CD14-positive monocyte (primary cell): ENCODE results near the gene FAM180A. TPM values are rescaled to one million over a fixed set of nuclear protein-coding genes. Genes with fewer than 3 reads are reported as not detected.

Source experiments
- DNase-seq, 3 donors: peaks; one replicate each; pipeline ENCODE4 v3.0.0-alpha.2; 2011 to 2022
- H2AFZ ChIP-seq: 2 replicates; pipeline ENCODE4 v1.6.0; 2012; ENCODE audit warnings: mild to moderate bottlenecking, low read depth, low read length, inconsistent platforms; ENCODE audit not compliant: insufficient read depth, poor library complexity, severe bottlenecking
- H3K27ac ChIP-seq, 2 donors: 1 replicate in 1 of 2; 2 replicates in 1 of 2; pipeline ENCODE4 v1.5.1; 2012 to 2013; ENCODE audit warnings: low read length in 2 of 2, control low read depth in 1 of 2, inconsistent platforms in 1 of 2, low read depth in 1 of 2, mild to moderate bottlenecking in 1 of 2
- H3K27me3 ChIP-seq, 2 donors: one replicate each; pipeline versions ENCODE4 v1.6.0 to v1.6.1; 2011 to 2013; ENCODE audit warnings: low read length in 2 of 2; ENCODE audit not compliant: control insufficient read depth in 2 of 2, insufficient read depth in 2 of 2
- H3K36me3 ChIP-seq, 2 donors: replicated peaks in 1 of 2; 1 replicate in 1 of 2; 2 replicates in 1 of 2; pipeline versions ENCODE4 v1.5.1 to v1.6.1; 2012 to 2013; ENCODE audit warnings: low read length in 2 of 2, control low read depth in 1 of 2, inconsistent platforms in 1 of 2, mild to moderate bottlenecking in 1 of 2; ENCODE audit not compliant: insufficient read depth in 2 of 2, control insufficient read depth in 1 of 2
- H3K4me1 ChIP-seq, 2 donors: 1 replicate in 1 of 2; 2 replicates in 1 of 2; pipeline versions ENCODE4 v1.5.1 to v1.6.1; 2012 to 2013; ENCODE audit warnings: low read length in 2 of 2, control low read depth in 1 of 2, inconsistent platforms in 1 of 2, mild to moderate bottlenecking in 1 of 2, moderate library complexity in 1 of 2; ENCODE audit not compliant: insufficient read depth in 2 of 2, control insufficient read depth in 1 of 2
- H3K4me2 ChIP-seq: replicated peaks from 2 replicates; pipeline ENCODE3; 2012; ENCODE audit warnings: low read length, moderate library complexity, mild to moderate bottlenecking; ENCODE audit not compliant: poor library complexity, severe bottlenecking; ENCODE audit errors: extremely low read depth
- H3K4me3 ChIP-seq, 3 experiments: fragments of 200-600 bp in 1 of 3; sonication (generic) in 1 of 3; replicated peaks in 1 of 3; 1 replicate in 2 of 3; 2 replicates in 1 of 3; pipeline ENCODE4 v1.5.1; 2011 to 2013; ENCODE audit warnings: low read length in 3 of 3, mild to moderate bottlenecking in 3 of 3, control low read depth in 2 of 3, low read depth in 2 of 3, inconsistent platforms in 1 of 3, moderate library complexity in 1 of 3
- H3K79me2 ChIP-seq: 2 replicates; pipeline ENCODE4 v1.6.0; 2012; ENCODE audit warnings: mild to moderate bottlenecking, control low read depth, inconsistent platforms, low read length, moderate library complexity; ENCODE audit not compliant: insufficient read depth
- H3K9ac ChIP-seq: 2 replicates; pipeline ENCODE4 v1.6.0; 2017; ENCODE audit warnings: low read length, mild to moderate bottlenecking; ENCODE audit not compliant: insufficient read depth, poor library complexity, severe bottlenecking
- H3K9me3 ChIP-seq, 2 donors: replicated peaks in 1 of 2; 1 replicate in 1 of 2; 2 replicates in 1 of 2; pipeline versions ENCODE4 v1.5.1 to v1.6.1; 2012 to 2013; ENCODE audit warnings: low read length in 2 of 2, control low read depth in 1 of 2; ENCODE audit not compliant: control insufficient read depth in 1 of 2, insufficient read depth in 1 of 2
- H4K20me1 ChIP-seq: 2 replicates; pipeline ENCODE4 v1.6.0; 2012; ENCODE audit warnings: mild to moderate bottlenecking, low read length, control low read depth, moderate library complexity; ENCODE audit not compliant: insufficient read depth
- H3K27ac Mint-ChIP-seq, 7 donors: one replicate each; pipeline ENCODE4 v1.8.0; 2020; ENCODE audit warnings: mild to moderate bottlenecking in 7 of 7, mixed read lengths in 7 of 7, moderate library complexity in 6 of 7, inconsistent platforms in 2 of 7
- H3K27me3 Mint-ChIP-seq, 3 donors: one replicate each; pipeline ENCODE4 v1.8.0; 2021 to 2022; ENCODE audit warnings: low read depth in 3 of 3, mild to moderate bottlenecking in 3 of 3, mixed read lengths in 3 of 3, moderate library complexity in 3 of 3, inconsistent platforms in 1 of 3
- H3K36me3 Mint-ChIP-seq, 2 donors: one replicate each; pipeline ENCODE4 v1.8.0; 2020; ENCODE audit warnings: mixed read lengths in 2 of 2, inconsistent platforms in 1 of 2, mild to moderate bottlenecking in 1 of 2
- H3K4me1 Mint-ChIP-seq: one replicate; pipeline ENCODE4 v1.8.0; 2020; ENCODE audit warnings: mild to moderate bottlenecking, mixed read lengths
- H3K4me3 Mint-ChIP-seq, 2 donors: one replicate each; pipeline ENCODE4 v1.8.0; 2020; ENCODE audit warnings: mild to moderate bottlenecking in 2 of 2, mixed read lengths in 2 of 2, moderate library complexity in 1 of 2
- H3K9me3 Mint-ChIP-seq, 7 donors: one replicate each; pipeline ENCODE4 v1.8.0; 2020 to 2022; ENCODE audit warnings: mixed read lengths in 7 of 7, mild to moderate bottlenecking in 6 of 7, moderate library complexity in 6 of 7, inconsistent platforms in 2 of 7
- CTCF ChIP-seq: fragments of 200-600 bp; IDR thresholded peaks from one replicate; pipeline ENCODE4 v1.8.0; 2022; ENCODE audit warnings: antibody characterized with exemption, mild to moderate bottlenecking
- WGBS: methylation state at CpG from one replicate; pipeline ENCODE4 v1.1.5; 2013; ENCODE audit warnings: missing lambda C conversion rate; ENCODE audit not compliant: insufficient coverage; 5-methylcytosine and 5-hydroxymethylcytosine counted together
- intact Hi-C, 2 donors: fragments of 100-400 bp; cut with micrococcal nuclease; formaldehyde crosslinking; loops; one replicate each; pipeline versions ENCODE4 v1.15.0 to v1.15.1; 2023
- polyA plus RNA-seq, 3 donors: library from polyadenylated mRNA; depleted of rRNA in 1 of 3; unstranded in 2 of 3; stranded (reverse) in 1 of 3; fragments of 300-500 nt in 2 of 3; fragments of >200 nt in 1 of 3; fragmentation: Illumina TruSeq in 2 of 3; gene quantifications; 1 replicate in 2 of 3; 2 replicates in 1 of 3; pipeline ENCODE4 v1.2.3, GENCODE V29; 2012 to 2021

Gene FAM180A
- polyA plus RNA-seq, 3 donors, result not detected

- DNase-seq, result no peak
Observed at GRCh38 chr7:135771961-135772638, 23.5 kb upstream of the FAM180A start.

GRCh38 chr7:135771051-135771450 lies 22.4 kb upstream of the FAM180A start:
- H3K27me3 Mint-ChIP-seq, result peaks cover 2 to 5% (median 3%) of the 10 kb centered on the region in 3 donors
- H3K36me3 Mint-ChIP-seq, result no peaks in the 10 kb centered on the region
- no peaks in the 10 kb centered on the region for H4K20me1 ChIP-seq
- no peak overlapping the region for H3K4me2 ChIP-seq
- no peak for DNase-seq
- no peak overlapping the region for H3K27ac ChIP-seq
- TF ChIP-seq CTCF, result no peak
- no peaks in the 10 kb centered on the region for H3K36me3 ChIP-seq
- no peak overlapping the region for H3K4me3 ChIP-seq
- no peaks in the 10 kb centered on the region for H3K79me2 ChIP-seq
- no peaks in the 10 kb centered on the region for H3K27me3 ChIP-seq
- intact Hi-C loops, result no loop called here
- H3K9me3 Mint-ChIP-seq, result no peaks in the 10 kb centered on the region
- H3K4me1 Mint-ChIP-seq, result no peaks in the 10 kb centered on the region
- no peak overlapping the region for H2AFZ ChIP-seq
- no peak overlapping the region for H3K4me3 Mint-ChIP-seq
- no peak overlapping the region for H3K9ac ChIP-seq
- no peaks in the 10 kb centered on the region for H3K9me3 ChIP-seq
- H3K4me1 ChIP-seq, result no peaks in the 10 kb centered on the region
- H3K27ac Mint-ChIP-seq, result no peak overlapping the region
- WGBS, result 88% methylated on average over 1 of the region's 1 CpG

More at GRCh38 chr7:135771961-135772638, 23.5 kb upstream of the FAM180A start:
- Mint-ChIP-seq H3K27me3 (peaks cover 0 to 5% (median 0%) of the 10 kb centered on the region in 3 donors), H3K4me1 (no peaks in the 10 kb centered on the region), H3K36me3 (no peaks in the 10 kb centered on the region), H3K9me3 (peaks cover 0 to 1% (median 0%) of the 10 kb centered on the region in 7 donors), H3K4me3 (no peak overlapping the region), H3K27ac (peak overlapping the region in 1 of 7 donors; percentile 41)
- 78% methylated on average over 4 of the region's 4 CpGs for WGBS
- no peaks in the 10 kb centered on the region for H3K9me3 ChIP-seq
- intact Hi-C loops, result no loop called here
- no peaks in the 10 kb centered on the region for H3K36me3 ChIP-seq
- no peaks in the 10 kb centered on the region for H3K4me1 ChIP-seq
- no peak overlapping the region for H3K27ac ChIP-seq
- TF ChIP-seq CTCF, result no peak
- H3K27me3 ChIP-seq, result no peaks in the 10 kb centered on the region
- no peak overlapping the region for H3K4me3 ChIP-seq
- H3K79me2 ChIP-seq, result no peaks in the 10 kb centered on the region
- H3K9ac ChIP-seq, result no peak overlapping the region
- H4K20me1 ChIP-seq, result no peaks in the 10 kb centered on the region
- H2AFZ ChIP-seq, result no peak overlapping the region
- no peak overlapping the region for H3K4me2 ChIP-seq
